DOHH2 (cell line): ENCODE data around the gene ABTB2.

Source experiments
- EZH2phosphoT487 ChIP-seq: fragments of 200-600 bp; sonication (generic); IDR thresholded peaks from 2 replicates; pipeline ENCODE4 v1.6.1; 2017; ENCODE audit warnings: borderline replicate concordance, mild to moderate bottlenecking, antibody characterized with exemption, low read length, moderate library complexity, mixed read lengths
- TF ChIP-seq, protein P1 (sequence below): fragments of 200-600 bp; sonication (generic); IDR thresholded peaks from one replicate; pipeline ENCODE4 v1.5.1; 2014; ENCODE audit warnings: antibody characterized with exemption, mild to moderate bottlenecking, low read depth, low read length; ENCODE audit not compliant: poor library complexity, severe bottlenecking

DNA sequence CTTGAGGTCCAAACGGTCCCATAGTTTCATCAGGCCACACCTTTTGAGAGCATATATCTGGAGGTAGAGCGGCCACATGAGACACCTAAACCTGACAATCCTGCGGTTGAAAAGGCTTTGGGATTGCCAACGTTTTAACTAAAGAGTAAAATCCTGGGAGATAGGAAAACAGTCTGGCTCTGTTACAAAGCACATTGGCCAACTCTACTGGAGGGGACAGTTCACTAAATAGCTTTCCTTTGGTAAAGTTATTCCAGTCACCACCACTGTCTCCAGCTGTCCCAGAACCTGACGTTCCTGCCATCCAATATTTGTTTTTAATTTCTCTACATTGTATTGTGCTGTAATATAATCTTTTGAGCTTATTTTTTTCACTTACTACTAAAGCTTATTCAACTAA, 22.0 kb downstream of the ABTB2 start:
- TF ChIP-seq, protein P1, sequence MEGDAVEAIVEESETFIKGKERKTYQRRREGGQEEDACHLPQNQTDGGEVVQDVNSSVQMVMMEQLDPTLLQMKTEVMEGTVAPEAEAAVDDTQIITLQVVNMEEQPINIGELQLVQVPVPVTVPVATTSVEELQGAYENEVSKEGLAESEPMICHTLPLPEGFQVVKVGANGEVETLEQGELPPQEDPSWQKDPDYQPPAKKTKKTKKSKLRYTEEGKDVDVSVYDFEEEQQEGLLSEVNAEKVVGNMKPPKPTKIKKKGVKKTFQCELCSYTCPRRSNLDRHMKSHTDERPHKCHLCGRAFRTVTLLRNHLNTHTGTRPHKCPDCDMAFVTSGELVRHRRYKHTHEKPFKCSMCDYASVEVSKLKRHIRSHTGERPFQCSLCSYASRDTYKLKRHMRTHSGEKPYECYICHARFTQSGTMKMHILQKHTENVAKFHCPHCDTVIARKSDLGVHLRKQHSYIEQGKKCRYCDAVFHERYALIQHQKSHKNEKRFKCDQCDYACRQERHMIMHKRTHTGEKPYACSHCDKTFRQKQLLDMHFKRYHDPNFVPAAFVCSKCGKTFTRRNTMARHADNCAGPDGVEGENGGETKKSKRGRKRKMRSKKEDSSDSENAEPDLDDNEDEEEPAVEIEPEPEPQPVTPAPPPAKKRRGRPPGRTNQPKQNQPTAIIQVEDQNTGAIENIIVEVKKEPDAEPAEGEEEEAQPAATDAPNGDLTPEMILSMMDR, result no peak
- no peak for TF ChIP-seq EZH2phosphoT487
